H9 (cell line): ENCODE measurements around the gene SYTL1. TPM values are rescaled to one million over a fixed set of nuclear protein-coding genes. Genes with fewer than 3 reads are reported as not detected.

Experiments used
- DNase-seq: peaks from one replicate; pipeline ENCODE4 v3.0.0-alpha.2; 2017
- H2AFZ ChIP-seq: one replicate; pipeline ENCODE4 v1.6.1; 2013; ENCODE audit warnings: mild to moderate bottlenecking, low read length, control low read depth, moderate library complexity
- H2AK5ac ChIP-seq: 2 replicates; pipeline ENCODE4 v1.6.1; 2013; ENCODE audit warnings: low read length, control low read depth, mixed read lengths; ENCODE audit not compliant: insufficient read length
- H2BK120ac ChIP-seq: one replicate; pipeline ENCODE4 v1.6.1; 2013; ENCODE audit warnings: low read depth, mild to moderate bottlenecking, low read length, control low read depth, inconsistent platforms; ENCODE audit not compliant: poor library complexity, severe bottlenecking
- H2BK12ac ChIP-seq: 2 replicates; pipeline ENCODE4 v1.6.1; 2013; ENCODE audit warnings: low read length, control low read depth, mixed read lengths, low read depth; ENCODE audit not compliant: insufficient read length
- H2BK15ac ChIP-seq: 2 replicates; pipeline ENCODE4 v1.6.1; 2013; ENCODE audit warnings: low read depth, low read length, control low read depth
- H2BK20ac ChIP-seq: one replicate; pipeline ENCODE4 v1.6.1; 2013; ENCODE audit warnings: low read depth, mild to moderate bottlenecking, low read length, control low read depth, inconsistent platforms; ENCODE audit not compliant: poor library complexity, severe bottlenecking
- H2BK5ac ChIP-seq: 2 replicates; pipeline ENCODE4 v1.6.1; 2013; ENCODE audit warnings: low read length, control low read depth, mixed read lengths; ENCODE audit not compliant: insufficient read length
- H3K14ac ChIP-seq: 2 replicates; pipeline ENCODE4 v1.6.1; 2013; ENCODE audit warnings: low read length, control low read depth; ENCODE audit not compliant: insufficient read depth
- H3K18ac ChIP-seq: 2 replicates; pipeline ENCODE4 v1.6.1; 2013; ENCODE audit warnings: low read depth, mild to moderate bottlenecking, mixed read lengths, low read length, control low read depth; ENCODE audit not compliant: insufficient read length
- H3K23ac ChIP-seq: 2 replicates; pipeline ENCODE4 v1.6.1; 2013; ENCODE audit warnings: low read length, control low read depth, mixed read lengths, low read depth; ENCODE audit not compliant: insufficient read length
- H3K23me2 ChIP-seq: 2 replicates; pipeline ENCODE4 v1.6.1; 2013; ENCODE audit warnings: low read depth, mild to moderate bottlenecking, mixed read lengths, low read length, control low read depth; ENCODE audit not compliant: insufficient read length, poor library complexity, severe bottlenecking
- H3K27ac ChIP-seq: 2 replicates; pipeline ENCODE4 v1.5.1; 2013; ENCODE audit warnings: low read length, control low read depth, mixed read lengths, low read depth; ENCODE audit not compliant: insufficient read length
- H3K27me3 ChIP-seq: 2 replicates; pipeline ENCODE4 v1.6.1; 2013; ENCODE audit warnings: low read length, control low read depth, inconsistent platforms; ENCODE audit not compliant: insufficient read depth
- H3K4ac ChIP-seq: 2 replicates; pipeline ENCODE4 v1.6.1; 2013; ENCODE audit warnings: low read depth, mild to moderate bottlenecking, control low read depth, inconsistent platforms, low read length, moderate library complexity
- H3K4me1 ChIP-seq: 2 replicates; pipeline ENCODE4 v1.6.1; 2013; ENCODE audit warnings: low read length, control low read depth, inconsistent platforms; ENCODE audit not compliant: insufficient read depth
- H3K4me2 ChIP-seq: 2 replicates; pipeline ENCODE4 v1.6.1; 2013; ENCODE audit warnings: low read length, control low read depth, mixed read lengths; ENCODE audit not compliant: insufficient read length, insufficient read depth
- H3K56ac ChIP-seq: 2 replicates; pipeline ENCODE4 v1.6.1; 2013; ENCODE audit warnings: low read depth, mild to moderate bottlenecking, mixed read lengths, low read length, control low read depth; ENCODE audit not compliant: insufficient read length
- H3K79me1 ChIP-seq: 2 replicates; pipeline ENCODE4 v1.6.1; 2013; ENCODE audit warnings: low read depth, mild to moderate bottlenecking, moderate library complexity, low read length, control low read depth, inconsistent platforms; ENCODE audit not compliant: insufficient read depth, poor library complexity, severe bottlenecking
- H3K79me2 ChIP-seq: 2 replicates; pipeline ENCODE4 v1.6.1; 2013; ENCODE audit warnings: low read length, control low read depth, inconsistent platforms; ENCODE audit not compliant: insufficient read depth
- H3K9ac ChIP-seq: 2 replicates; pipeline ENCODE4 v1.6.1; 2013; ENCODE audit warnings: low read length, control low read depth, mixed read lengths; ENCODE audit not compliant: insufficient read length; ENCODE audit errors: extremely low read depth
- H3K9me3 ChIP-seq: one replicate; pipeline ENCODE4 v1.6.1; 2013; ENCODE audit warnings: low read depth, low read length, inconsistent platforms; ENCODE audit not compliant: control insufficient read depth
- H3T11ph ChIP-seq: one replicate; pipeline ENCODE4 v1.6.1; 2013; ENCODE audit warnings: mild to moderate bottlenecking, low read length, control low read depth, inconsistent platforms
- H4K20me1 ChIP-seq: one replicate; pipeline ENCODE4 v1.6.1; 2013; ENCODE audit not compliant: control insufficient read depth, insufficient read length, insufficient read depth
- H4K5ac ChIP-seq: 2 replicates; pipeline ENCODE4 v1.6.1; 2013; ENCODE audit warnings: low read depth, mild to moderate bottlenecking, mixed read lengths, low read length, control low read depth; ENCODE audit not compliant: insufficient read length
- H4K8ac ChIP-seq: replicated peaks from 2 replicates; pipeline ENCODE4 v1.6.1; 2013; ENCODE audit warnings: low read length, control low read depth, mixed read lengths, low read depth; ENCODE audit not compliant: insufficient read length
- H4K91ac ChIP-seq: 2 replicates; pipeline ENCODE4 v1.6.1; 2013; ENCODE audit warnings: low read depth, mild to moderate bottlenecking, moderate library complexity, mixed read lengths, low read length, control low read depth; ENCODE audit not compliant: insufficient read length
- H3K27ac Mint-ChIP-seq, 3 experiments: 2 replicates in 2 of 3; 3 replicates in 1 of 3; pipeline ENCODE4 v1.8.0; 2020 to 2021; ENCODE audit warnings: mixed read lengths in 3 of 3, mild to moderate bottlenecking in 1 of 3, moderate library complexity in 1 of 3
- H3K27me3 Mint-ChIP-seq: 2 replicates; pipeline ENCODE4 v1.8.0; 2021; ENCODE audit warnings: low read depth, mild to moderate bottlenecking, moderate library complexity, mixed read lengths
- H3K36me3 Mint-ChIP-seq, 3 experiments: 2 replicates in 2 of 3; 3 replicates in 1 of 3; pipeline ENCODE4 v1.8.0; 2020 to 2021; ENCODE audit warnings: low read depth in 3 of 3, mixed read lengths in 3 of 3; ENCODE audit not compliant: insufficient read depth in 1 of 3
- H3K4me1 Mint-ChIP-seq, 2 experiments: 2 replicates each; pipeline ENCODE4 v1.8.0; 2020; ENCODE audit warnings: mixed read lengths in 2 of 2
- H3K4me3 Mint-ChIP-seq, 2 experiments: 2 replicates in 1 of 2; 3 replicates in 1 of 2; pipeline ENCODE4 v1.8.0; 2020 to 2021; ENCODE audit warnings: mild to moderate bottlenecking in 2 of 2, mixed read lengths in 2 of 2, moderate library complexity in 1 of 2
- H3K9me3 Mint-ChIP-seq, 2 experiments: 2 replicates in 1 of 2; 3 replicates in 1 of 2; pipeline ENCODE4 v1.8.0; 2020; ENCODE audit warnings: mild to moderate bottlenecking in 2 of 2, mixed read lengths in 2 of 2, moderate library complexity in 1 of 2
- WGBS: extraction: QIAGEN DNeasy Blood & Tissue Kit; methylation state at CpG from one replicate; pipeline ENCODE4 v1.1.7; 2013; ENCODE audit warnings: missing lambda C conversion rate, low lambda C conversion rate, mixed read lengths; ENCODE audit not compliant: insufficient read length; ENCODE audit errors: extremely low coverage; 5-methylcytosine and 5-hydroxymethylcytosine counted together
- total RNA-seq: library from RNA; stranded (reverse); gene quantifications from 2 replicates; pipeline ENCODE4 v1.2.1, GENCODE V29; 2021
- TF ChIP-seq, protein P1 (sequence below): fragments of 200-600 bp; sonication (generic); conservative IDR thresholded peaks from 3 replicates; pipeline ENCODE4 v1.8.0; 2021; ENCODE audit warnings: antibody characterized with exemption, mild to moderate bottlenecking

Gene SYTL1
- total RNA-seq, 1 experiment from 2014 or later: 12.0 TPM

DNA sequence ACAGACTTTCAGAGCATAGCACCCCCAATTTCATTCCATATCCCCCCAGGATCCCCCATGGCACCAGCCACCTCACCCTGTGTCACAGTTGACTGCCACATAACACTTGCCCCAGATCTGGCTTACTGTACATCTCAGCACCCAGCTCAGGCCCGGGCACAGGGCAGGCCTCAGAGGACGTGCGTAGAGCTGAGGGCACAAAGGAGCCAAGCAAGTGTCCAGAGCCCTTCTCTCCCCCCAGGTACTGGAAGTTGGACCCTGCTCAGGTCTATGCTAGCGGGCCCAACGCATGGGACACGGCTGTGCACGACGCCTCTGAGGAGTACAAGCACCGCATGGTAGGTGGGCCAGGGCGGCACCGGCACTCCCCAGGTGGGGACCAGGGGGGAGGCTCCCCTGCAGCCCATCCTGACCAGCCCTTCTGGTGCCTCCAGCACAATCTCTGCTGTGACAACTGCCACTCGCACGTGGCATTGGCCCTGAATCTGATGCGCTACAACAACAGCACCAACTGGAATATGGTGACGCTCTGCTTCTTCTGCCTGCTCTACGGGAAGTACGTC lies 8.0 kb upstream of the SYTL1 start:
- no peak overlapping the region for H2AFZ ChIP-seq
- TF ChIP-seq, protein P1, sequence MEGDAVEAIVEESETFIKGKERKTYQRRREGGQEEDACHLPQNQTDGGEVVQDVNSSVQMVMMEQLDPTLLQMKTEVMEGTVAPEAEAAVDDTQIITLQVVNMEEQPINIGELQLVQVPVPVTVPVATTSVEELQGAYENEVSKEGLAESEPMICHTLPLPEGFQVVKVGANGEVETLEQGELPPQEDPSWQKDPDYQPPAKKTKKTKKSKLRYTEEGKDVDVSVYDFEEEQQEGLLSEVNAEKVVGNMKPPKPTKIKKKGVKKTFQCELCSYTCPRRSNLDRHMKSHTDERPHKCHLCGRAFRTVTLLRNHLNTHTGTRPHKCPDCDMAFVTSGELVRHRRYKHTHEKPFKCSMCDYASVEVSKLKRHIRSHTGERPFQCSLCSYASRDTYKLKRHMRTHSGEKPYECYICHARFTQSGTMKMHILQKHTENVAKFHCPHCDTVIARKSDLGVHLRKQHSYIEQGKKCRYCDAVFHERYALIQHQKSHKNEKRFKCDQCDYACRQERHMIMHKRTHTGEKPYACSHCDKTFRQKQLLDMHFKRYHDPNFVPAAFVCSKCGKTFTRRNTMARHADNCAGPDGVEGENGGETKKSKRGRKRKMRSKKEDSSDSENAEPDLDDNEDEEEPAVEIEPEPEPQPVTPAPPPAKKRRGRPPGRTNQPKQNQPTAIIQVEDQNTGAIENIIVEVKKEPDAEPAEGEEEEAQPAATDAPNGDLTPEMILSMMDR: no peak
- no peak overlapping the region for H3T11ph ChIP-seq
- peaks cover 25 to 58% (median 51%) of the 10 kb centered on the region in 3 experiments; a peak in 6 of 7 replicates for H3K36me3 Mint-ChIP-seq
- H3K79me1 ChIP-seq: no peaks in the 10 kb centered on the region
- H3K4me2 ChIP-seq: no peak overlapping the region
- no peak overlapping the region; a peak in 1 of 7 replicates for H3K27ac Mint-ChIP-seq
- H3K23ac ChIP-seq: no peak overlapping the region
- no peaks in the 10 kb centered on the region for H3K9me3 Mint-ChIP-seq
- no peak overlapping the region for H4K8ac ChIP-seq
- no peaks in the 10 kb centered on the region for H3K79me2 ChIP-seq
- no peaks in the 10 kb centered on the region for H3K9me3 ChIP-seq
- H3K4me1 Mint-ChIP-seq: peaks cover 3 to 5% of the 10 kb centered on the region in 2 experiments; a peak in 3 of 4 replicates
- no peak overlapping the region for H2BK120ac ChIP-seq
- WGBS: no CpG with 5 or more reads among the region's 17 CpGs
- no peak overlapping the region for H3K18ac ChIP-seq
- no peak overlapping the region for H3K27ac ChIP-seq
- no peaks in the 10 kb centered on the region for H3K27me3 Mint-ChIP-seq
- H3K56ac ChIP-seq: no peak overlapping the region
- no peak overlapping the region for H3K9ac ChIP-seq
- H4K91ac ChIP-seq: no peak overlapping the region
- no peak for DNase-seq
- H3K4me1 ChIP-seq: no peaks in the 10 kb centered on the region
- H3K23me2 ChIP-seq: no peaks in the 10 kb centered on the region
- H3K14ac ChIP-seq: no peak overlapping the region
- no peak overlapping the region for H3K4ac ChIP-seq
- no peak overlapping the region for H2AK5ac ChIP-seq
- no peak overlapping the region for H2BK15ac ChIP-seq
- no peak overlapping the region for H2BK12ac ChIP-seq
- no peaks in the 10 kb centered on the region for H3K27me3 ChIP-seq
- no peak overlapping the region for H3K4me3 Mint-ChIP-seq
- H2BK5ac ChIP-seq: no peak overlapping the region
- no peak overlapping the region for H2BK20ac ChIP-seq
- H4K20me1 ChIP-seq: no peaks in the 10 kb centered on the region
- no peak overlapping the region for H4K5ac ChIP-seq
